Fibroblast of skin of left biceps (primary cell): ENCODE results near the gene ACRV1.
"Not testable (repeated sequence)": the region's sequence is repeated elsewhere in the genome, so short reads cannot be mapped to it uniquely, and the experiment has no call there.

Experiments
- DNase-seq, 2 experiments: peaks; one replicate each; pipeline ENCODE4 v3.0.0-alpha.2; 2013; ENCODE audit warnings: low read depth in 2 of 2

ACRV1 gene, protein sequence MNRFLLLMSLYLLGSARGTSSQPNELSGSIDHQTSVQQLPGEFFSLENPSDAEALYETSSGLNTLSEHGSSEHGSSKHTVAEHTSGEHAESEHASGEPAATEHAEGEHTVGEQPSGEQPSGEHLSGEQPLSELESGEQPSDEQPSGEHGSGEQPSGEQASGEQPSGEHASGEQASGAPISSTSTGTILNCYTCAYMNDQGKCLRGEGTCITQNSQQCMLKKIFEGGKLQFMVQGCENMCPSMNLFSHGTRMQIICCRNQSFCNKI

DNA sequence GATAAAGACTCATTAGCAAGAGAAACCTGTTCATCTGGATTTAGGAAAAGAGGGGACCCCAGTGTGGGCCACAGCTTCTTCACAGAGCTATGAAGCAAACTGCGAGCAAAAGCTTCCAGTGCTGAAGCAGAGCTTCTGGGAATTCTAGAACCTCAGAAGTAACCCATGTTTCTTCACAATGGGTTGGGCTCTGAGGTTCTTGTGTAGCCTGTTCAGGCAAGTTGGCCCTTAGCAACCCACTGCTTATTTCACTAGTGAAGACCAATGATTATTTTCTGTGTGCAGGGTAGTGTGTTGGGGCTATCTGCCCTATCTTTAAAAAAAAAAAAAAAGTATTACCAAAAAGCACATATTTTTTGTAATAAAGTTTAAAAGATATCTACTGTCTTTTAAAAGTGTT lies at the start of gene ACRV1:
Gene ACRV1 (minus strand): TSS at position 101 of the 400 bp plus-strand sequence. CDS start 67 bp downstream, at position 34.
- DNase-seq, result no peak

DNA sequence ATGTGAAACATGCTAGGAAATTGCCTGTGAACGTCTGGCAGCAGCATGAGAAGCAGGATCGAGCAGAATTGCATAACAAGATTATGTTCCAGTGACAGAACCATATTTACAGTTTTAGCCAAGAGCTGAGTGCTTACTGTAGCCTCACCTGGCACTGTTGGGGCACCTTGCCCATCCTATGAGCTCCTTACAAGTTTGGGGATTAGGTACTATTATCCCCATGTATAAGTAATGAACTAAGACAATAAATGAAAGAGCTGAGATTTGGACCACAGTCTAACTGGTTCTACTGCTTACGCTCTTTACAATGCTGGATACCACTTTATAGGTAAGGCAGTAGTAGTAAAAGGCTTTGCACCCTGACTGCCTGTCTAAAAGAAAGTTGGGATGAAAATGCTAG lies 48.3 kb upstream of the ACRV1 start:
- DNase-seq, result no peak

DNA sequence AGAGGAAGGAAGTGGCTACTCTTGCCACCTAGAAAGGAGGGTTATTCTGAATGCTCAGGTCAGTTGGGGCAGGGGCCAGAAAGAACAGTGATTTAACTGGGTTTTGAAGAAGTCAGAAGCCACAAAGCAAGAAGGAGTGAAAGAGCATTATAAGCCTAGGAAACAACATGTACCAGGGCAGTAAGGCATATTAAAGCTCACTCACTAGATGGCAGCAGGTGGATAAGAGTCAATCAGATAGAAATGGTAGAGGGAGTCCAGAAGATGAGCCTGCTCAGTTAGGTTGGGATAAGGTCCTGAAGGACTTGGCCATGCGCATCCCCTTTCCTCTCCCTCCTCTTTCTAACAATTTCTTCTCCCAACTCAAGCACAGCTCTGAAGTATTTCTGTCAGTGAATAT lies 43.5 kb upstream of the ACRV1 start:
- DNase-seq, result no peak

DNA sequence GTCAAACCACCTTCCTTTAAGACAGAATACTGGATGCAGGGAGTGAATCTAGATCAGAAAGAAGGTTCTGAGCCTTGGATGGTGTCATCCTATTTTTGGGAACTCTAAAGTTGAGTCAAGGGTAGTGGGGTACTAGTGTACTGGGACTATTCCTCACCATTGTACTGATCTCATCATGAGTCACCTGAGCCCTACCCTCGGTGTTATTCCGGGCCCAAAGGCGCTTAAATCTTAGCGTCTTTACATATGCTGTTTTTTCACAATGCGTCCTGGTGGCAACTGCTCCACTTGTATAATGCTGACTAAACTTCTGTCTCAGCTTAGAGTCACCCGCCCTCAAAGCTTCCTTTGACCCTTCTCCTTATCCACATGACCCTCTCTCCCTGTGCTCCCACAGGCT lies 40.1 kb upstream of the ACRV1 start:
- DNase-seq, result no peak

DNA sequence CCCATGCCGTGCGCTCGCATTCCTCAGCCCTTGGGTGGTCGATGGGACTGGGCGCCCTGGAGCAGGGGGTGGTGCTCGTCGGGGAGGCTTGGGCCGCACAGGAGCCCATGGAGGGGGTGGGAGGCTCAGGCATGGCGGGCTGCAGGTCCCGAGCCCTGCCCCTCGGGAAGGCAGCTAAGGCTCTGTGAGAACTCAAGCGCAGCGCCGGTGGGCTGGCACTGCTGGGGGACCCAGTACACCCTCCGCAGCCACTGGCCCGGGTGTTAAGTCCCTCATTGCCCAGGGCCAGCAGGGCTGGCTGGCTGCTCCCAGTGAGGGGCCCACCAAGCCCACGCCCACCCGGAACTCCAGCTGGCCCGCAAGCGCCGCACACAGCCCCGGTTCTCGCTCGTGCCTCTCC lies 24.0 kb upstream of the ACRV1 start:
- not testable (repeated sequence) for DNase-seq

DNA sequence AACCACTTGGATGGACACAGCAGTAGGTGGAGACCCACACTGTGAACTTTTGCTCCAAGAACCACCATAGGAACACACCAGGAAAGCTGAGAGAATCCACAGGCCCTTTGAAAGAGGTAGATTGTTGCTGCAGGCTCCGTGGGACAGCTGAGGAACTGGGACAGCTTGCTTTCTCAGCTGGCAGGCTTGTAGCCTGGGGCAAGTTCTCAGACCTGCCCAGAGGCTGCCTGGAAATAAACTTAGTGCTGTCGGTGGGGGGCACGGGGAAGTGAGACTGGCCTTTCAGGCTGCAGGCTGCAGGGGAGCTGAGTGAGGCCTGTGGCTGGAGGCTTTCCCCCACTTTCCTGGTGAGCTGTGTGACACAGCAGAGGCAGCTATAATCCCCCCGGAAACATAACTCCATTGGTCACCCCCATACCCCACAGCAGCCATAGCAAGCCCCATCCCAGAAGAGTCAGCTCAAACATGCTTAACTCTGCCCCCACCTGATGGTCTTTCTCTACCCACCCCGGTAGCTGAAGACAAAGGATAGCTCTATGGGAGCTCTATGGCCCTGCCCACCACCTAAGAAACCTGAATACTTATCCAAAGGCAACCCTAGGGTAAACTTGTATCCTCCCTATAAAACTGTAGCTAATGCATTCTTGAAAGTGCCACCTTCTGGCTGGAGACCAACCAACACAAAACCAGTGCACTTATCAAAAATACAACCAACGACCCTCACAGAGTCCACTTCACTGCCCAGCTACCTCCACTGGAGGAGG lies 21.4 kb upstream of the ACRV1 start:
- no peak for DNase-seq

DNA sequence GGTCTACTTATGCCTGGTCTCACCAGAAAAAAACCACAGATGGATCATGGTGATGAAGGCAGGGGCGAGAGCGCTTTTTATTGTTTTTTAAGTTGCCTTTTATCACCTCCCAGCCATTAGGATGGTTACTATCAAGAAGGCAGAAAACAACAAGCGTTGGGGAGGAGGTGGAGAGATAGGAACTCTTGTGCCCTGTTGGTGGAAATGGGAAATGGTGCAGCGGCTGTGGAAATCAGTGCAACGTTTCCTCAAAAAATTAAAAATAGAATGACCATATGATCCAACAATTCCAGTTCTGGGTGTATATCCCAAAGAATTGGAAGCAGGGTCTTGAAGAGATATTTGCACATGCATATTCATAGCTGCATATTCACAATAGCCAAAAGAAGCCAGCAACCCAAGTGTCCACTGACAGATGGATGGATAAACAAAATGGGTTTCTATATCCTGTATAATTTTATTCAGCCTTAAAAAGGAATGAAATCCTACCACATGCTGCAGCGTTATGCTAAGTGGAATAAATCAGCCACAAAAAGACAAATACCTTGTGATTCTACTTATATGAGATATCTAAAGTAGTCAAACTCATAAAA lies 20.5 kb upstream of the ACRV1 start:
- no peak for DNase-seq

DNA sequence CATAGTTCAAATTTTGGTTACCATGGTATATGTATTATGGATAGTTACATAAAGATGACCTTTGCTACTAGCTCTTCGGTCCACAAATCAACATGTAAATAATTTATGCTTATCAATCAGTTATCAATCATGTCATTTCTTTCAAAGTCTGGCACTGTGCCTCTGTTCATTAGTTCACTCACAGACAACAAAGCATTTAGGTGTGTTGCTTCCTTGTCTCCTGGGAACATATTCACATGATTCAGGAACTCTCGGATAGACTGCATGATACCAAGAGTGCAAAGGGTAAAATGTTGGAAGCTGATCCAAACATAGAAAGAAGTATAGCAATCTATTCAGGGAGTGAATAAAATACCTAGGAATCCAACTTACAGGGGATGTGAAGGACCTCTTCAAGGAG lies 14.3 kb upstream of the ACRV1 start:
- DNase-seq, result no peak

DNA sequence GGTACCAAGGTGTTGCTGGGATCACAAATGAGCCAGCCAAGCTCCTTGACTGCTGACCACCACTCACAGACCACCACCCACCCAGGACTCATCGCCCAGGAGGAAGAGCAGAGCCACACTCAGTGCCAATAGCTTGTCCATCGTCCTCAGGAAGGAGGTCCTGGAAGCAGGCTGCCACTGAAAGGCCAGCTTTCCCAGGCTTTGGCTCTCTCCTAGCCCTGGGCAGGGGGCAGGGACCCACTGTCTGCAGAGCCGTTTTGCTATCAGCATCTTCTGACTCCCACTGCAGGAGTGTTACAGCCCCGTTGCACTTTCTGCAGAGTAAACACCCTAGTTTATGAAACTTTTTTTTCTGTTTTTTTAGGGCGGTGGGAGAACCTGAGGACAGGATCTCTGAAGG lies 12.2 kb upstream of the ACRV1 start:
- no peak for DNase-seq

DNA sequence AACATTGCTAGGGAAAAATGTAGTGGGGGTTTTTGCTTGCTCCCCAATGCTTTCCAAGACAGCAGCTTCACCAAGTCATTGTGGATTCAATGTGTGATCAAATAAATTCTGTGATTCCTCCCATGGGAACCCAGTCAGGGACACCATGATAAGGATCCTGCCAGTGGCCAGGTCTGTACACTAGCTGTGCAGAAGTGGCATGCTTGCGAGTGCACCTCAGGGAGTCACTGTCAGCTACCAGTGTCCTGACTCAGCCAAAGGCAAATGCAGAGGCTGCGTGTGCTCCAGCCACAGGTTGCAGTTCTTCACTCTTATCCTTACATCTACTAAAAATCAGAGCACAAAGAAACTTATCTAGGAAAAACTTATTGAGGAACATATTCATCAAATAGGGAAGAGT lies 9.4 kb upstream of the ACRV1 start:
- DNase-seq, result no peak

DNA sequence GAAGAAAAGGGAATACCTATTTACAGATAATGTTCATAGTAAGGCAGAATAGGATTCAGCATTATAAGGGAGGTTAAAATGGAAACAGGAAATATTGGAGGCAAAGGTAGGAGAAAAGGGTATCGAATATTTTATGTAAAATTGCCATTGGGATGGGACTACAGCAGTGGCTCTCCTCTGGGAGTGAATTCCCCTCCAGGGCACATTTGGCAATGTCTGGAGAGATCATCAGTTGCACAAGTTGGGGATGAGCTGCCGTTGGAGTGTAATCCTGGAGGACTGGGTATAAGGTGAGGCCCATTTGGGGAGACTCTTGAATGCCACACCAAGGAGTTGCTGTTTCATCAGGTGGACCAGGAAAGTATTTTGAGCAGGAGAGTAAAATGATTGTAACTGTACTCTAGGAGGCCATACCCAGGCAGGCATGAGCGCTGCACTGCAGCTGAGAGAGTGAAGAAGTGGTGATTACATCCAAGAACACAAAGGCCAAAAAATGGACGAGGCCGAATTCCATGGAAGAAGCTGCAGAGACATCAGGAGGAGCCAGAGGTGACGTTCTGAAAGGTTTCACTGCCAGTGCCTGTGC lies 8.7 kb upstream of the ACRV1 start:
- no peak for DNase-seq

DNA sequence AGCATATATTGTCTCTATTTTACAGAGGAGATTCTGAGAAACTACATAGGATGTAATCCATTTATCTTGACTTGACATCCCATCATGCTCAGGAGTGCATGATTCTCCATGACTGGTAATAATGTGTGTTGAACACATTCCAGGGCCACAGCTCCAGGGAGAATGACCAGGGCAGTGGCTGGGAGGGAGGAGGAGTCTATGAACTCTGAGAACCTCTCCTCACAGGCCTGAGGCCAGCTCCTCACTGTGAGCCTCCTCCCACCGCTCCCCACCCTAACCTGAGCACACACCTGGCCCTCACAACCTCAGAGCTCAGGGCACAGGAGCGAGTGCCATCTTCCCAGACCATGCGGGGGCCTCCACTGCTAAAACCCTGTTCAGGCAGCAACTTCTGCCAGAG lies 8.0 kb upstream of the ACRV1 start:
- no peak for DNase-seq

DNA sequence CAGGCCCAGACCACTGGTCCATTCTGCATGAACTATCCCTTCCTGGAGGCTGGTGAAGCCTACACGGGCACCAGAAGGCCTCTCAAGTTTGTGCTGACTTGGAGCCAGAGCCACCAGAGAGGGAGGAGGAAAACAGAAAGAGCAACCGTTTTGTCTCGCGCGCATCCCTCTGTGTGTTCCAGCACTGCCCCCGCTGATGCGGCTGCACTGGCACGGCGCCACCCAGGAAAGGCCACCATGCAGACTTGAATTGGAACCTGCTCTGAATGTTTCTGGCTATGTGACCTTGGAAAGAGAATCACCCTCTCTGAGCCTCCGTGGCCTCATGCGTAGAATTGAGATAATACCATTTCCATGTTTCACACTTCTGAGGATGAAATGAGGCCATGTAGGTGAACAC lies 7.4 kb upstream of the ACRV1 start:
- no peak for DNase-seq

DNA sequence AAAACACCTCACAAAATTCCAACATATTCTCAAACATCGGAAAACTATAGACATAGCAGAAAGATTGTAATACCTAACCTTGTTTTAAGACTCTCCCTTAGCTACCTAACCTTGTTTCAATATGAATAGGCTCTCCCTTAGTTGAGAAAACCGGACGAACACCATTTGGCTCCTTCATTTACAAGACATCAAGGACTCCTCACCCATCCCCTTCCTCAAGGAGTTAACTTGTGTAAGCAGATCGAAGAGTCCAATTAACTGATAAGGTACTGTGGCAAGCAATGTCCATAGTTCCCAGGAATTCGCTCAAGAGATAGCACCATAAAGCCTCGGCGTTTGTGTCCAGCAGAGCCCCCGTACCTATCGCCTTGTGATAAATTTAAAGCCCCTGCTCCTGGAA lies 4.6 kb upstream of the ACRV1 start:
- DNase-seq, result no peak

DNA sequence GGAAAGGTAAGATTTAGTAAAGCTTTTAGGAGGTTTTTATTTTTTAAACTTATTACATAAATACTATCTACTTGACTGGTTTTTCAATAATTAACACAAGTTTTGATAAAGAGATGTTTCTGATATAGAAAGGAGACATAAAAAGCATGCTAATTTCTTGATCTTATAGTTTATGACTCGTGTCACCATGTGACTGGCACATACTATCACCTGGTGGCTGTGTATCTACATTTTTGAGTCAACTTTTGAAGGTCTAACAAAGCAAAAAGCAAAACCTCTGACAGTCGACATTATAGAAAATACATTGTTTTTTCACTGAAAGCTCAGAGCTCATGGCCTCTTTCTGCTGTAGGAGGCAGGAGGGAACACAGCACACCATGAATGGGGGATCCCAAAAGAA lies 810 bp downstream of the ACRV1 start:
- DNase-seq, result no peak

DNA sequence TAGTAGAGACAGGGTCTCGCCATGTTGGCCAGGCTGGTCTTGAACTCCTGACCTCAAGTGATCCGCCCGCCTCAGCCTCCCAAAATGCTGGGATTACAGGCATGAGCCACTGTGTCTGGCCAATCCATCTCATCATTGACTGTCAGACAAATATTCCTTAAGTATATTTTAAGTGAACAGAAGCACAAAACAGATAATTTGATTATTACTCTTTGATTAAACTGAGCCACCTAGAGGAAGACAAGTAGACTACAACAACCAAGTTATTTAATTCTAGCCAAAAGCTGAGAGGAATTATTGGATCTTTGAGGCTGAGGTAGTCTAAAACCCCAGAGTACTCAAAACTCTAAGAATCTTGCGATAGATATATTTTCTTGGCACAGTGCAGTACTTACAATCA lies 1.2 kb downstream of the ACRV1 start:
- DNase-seq, result no peak

DNA sequence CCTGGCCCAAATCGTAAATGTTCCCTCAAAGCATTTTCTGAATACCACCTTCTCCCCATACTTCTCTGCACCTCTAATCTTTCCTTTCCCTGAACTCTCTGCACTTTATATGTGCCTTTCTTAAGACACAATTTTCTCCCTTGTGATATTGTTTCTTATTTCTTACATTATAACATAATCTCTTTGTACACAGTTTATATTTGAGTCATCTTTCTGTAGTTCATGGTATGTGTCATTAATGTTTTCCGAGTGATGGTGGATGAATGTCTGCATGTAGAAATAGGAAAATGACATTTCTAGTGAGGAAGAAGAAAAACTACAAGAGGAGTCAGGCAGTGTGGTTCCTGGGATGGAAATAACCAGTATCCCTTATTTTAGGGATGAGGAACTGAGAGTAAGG lies 5.5 kb downstream of the ACRV1 start:
- no peak for DNase-seq

DNA sequence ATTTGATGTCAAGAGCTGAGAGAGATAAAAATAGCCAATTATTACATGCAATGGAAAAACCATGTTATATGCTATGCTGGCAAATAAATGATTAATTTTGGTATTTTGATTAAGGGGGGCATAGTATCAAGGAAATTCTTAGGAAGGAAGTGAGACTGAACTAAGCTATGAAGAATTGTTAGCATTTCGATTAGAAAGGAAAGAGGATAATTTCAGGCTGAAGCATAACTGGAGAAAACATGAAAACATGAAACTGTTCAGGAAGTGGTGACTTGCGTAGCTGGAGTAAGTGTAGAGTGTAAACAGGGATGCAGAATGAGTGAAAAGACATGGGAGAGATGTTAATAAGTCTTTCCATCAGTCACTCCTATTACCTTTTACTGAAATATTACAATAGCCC lies 6.4 kb downstream of the ACRV1 start:
- DNase-seq, result no peak

DNA sequence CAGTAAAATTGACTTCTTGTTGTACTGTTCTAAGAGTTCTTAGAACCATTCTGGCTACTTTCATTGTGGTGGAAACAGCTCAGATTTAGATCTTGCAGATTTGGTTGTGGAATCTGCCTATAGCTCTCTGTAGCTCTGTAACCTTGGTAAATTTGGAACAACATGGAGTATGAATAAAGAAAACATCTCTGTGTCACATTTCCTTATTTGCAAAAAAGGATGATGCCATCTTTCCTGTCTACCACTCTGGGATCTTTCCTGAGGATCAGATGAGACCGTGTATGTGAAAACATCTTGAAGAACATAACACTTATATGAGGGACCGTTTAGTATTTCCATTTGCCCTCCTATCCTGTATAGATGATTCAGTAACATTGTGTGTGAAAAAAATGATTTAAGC lies 9.1 kb downstream of the ACRV1 start:
- no peak for DNase-seq

DNA sequence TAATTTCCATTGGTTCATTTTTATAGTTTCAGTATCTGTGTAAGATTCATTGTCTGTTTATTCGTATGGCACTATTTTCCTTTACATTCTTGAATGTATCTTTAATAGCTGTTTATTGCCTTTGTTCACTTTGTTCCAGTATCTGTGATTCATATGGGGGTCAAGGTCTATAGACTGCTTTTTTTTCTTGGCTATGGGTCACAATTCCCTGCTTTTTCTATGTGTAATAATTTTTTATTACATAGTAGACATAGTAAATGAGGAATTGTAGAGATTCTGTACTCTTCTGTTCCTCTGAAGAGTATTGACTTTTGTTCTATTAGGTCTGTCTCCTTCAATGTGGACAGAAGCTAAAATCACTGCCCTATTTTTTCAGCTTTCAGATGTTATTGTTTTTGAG lies 10.5 kb downstream of the ACRV1 start:
- no peak for DNase-seq

DNA sequence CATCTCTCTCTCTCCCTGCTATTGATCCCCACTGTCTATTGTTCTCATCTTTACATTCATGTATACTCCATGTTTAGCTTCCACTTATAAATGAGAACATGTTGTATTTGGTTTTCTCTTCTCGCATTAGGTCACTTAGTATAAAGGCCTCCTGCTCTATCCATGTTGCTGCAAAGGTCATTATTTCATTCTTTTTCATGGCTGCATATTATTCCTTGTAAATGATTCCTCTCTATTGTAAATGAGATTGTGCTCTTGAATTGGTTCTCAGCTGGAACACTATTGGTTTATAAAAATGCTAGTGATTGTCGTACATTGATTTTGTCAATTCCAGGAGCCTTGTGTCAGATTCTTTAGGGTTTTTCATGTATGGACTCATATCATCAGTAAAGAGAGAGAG lies 13.5 kb downstream of the ACRV1 start:
- no peak for DNase-seq

DNA sequence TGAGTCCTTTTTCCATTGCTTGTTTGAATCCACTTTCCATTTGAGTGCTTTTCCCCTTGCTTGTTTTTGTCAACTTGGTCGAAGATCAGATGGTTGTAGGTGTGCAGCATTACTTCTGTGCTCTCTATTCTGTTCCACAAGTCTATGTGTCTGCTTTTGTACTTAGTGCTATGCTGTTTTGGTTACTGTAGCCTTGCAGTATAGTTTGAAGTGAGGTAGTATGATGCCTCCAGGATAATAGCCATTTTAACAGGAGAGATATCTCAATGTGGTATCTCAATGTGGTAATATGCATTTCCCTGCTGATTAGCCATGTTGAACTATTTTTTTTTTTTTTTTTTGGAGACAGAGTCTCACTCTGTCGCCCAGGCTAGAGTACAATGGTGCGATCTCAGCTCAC lies 16.7 kb downstream of the ACRV1 start:
- DNase-seq, result no peak

DNA sequence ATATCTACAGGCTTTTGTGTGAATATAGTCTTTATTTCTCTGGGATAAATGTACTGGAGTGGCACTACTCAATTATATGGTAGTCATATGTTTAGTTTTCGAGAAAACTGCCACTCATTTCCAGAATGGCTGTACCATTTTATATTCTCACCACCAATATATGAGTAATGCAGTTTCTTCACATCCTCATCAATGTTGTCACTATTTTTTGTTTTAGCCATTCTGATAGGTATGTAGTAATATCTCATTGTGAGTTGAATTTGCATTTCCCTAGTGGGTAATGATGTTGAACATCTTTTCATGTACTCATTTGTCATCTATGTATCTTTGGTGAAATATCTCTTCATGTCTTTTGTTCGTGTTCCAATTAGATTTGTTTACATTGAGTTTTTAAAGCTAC lies 18.0 kb downstream of the ACRV1 start:
- no peak for DNase-seq
